Effector memory CD8-positive, alpha-beta T cell (primary cell): Measurements from ENCODE around the gene LMO7.

Source experiments
- ATAC-seq: fragments of 150-1000 bp; cut with Tn5 transposase; replicated peaks from 2 replicates; pipeline ENCODE4 v1.10.0; 2021; ENCODE audit warnings: mild to moderate bottlenecking, moderate library complexity
- DNase-seq, 3 experiments: peaks; one replicate each; pipeline ENCODE4 v3.0.0; 2021
- H3K27ac Mint-ChIP-seq, 2 donors: one replicate each; pipeline ENCODE4 v1.8.0; 2022; ENCODE audit warnings: mild to moderate bottlenecking in 2 of 2, mixed read lengths in 2 of 2, moderate library complexity in 2 of 2
- H3K27me3 Mint-ChIP-seq, 2 donors: one replicate each; pipeline ENCODE4 v1.8.0; 2022; ENCODE audit warnings: mixed read lengths in 2 of 2
- H3K36me3 Mint-ChIP-seq: one replicate; pipeline ENCODE4 v1.8.0; 2022; ENCODE audit warnings: mild to moderate bottlenecking, moderate library complexity, mixed read lengths; ENCODE audit not compliant: insufficient read depth
- H3K4me1 Mint-ChIP-seq, 2 donors: one replicate each; pipeline ENCODE4 v1.8.0; 2022; ENCODE audit warnings: low read depth in 2 of 2, mixed read lengths in 2 of 2
- H3K4me3 Mint-ChIP-seq, 2 donors: one replicate each; pipeline ENCODE4 v1.8.0; 2022; ENCODE audit warnings: mild to moderate bottlenecking in 2 of 2, mixed read lengths in 2 of 2, moderate library complexity in 2 of 2
- H3K9me3 Mint-ChIP-seq, 2 donors: one replicate each; pipeline ENCODE4 v1.8.0; 2022; ENCODE audit warnings: mixed read lengths in 2 of 2

LMO7 gene

DNA sequence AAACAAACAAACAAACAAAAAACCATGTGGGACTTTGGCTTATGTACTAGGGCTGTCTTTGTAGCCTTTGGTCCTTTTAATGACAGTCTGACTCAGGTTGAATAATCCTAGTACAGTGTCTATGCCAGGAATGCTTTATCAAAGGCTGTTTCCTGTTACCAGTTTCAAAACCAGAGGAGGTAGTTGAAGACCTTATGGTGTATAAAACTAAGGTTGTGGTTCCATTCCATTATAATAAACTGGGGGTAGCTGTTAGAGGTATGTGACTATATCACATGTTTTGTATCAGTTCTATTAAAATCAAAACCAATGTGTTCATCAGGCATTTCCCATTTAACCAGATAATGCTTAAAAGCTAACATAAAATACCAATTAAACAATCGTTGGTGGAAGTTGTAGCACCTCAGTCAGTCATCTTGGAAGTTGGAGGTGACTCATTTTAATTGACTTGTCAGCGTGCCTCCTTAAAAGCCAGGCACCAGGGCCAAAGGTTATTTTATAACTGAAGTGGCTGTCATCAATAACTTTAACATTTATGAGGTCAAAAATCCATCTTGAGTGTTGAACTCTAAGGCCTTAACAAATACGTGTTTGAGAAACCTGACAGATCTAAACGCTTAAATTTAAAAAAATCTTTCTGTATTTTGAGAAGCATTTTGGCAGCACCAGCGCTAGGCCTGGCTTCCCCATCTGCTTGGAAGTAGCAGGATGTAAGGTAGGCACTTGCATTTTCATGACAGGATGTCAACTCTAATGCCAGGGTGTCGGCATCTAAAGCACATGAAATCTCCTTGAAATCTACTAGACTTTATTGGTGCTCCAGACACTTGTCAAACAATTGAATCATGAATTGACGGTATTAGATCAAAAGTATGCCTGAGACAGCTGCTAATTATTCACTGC lies 162.5 kb downstream of the LMO7 start:
- Mint-ChIP-seq H3K36me3 (no peaks in the 10 kb centered on the region), H3K4me3 (no peak overlapping the region), H3K27ac (no peak overlapping the region), H3K27me3 (no peaks in the 10 kb centered on the region), H3K4me1 (peaks cover 4 to 6% of the 10 kb centered on the region in 2 donors), H3K9me3 (no peaks in the 10 kb centered on the region)
- ATAC-seq (no peak), DNase-seq (no peak)

DNA sequence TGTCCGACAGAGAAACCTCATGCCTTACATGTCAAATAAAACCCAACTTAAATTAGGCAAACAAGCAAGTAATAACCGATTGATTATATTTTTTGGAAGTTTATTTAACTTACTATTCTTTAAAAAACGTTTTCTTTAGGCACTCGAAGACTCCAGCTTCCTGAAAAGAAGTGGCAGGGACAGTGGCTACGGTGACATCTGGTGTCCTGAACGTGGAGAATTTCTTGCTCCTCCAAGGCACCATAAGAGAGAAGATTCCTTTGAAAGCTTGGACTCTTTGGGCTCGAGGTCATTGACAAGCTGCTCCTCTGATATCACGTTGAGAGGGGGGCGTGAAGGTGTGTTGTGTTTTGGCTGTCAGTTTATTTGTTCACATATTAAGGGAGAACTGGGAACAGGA lies 164.4 kb downstream of the LMO7 start:
- no peaks in the 10 kb centered on the region for H3K27me3 Mint-ChIP-seq
- DNase-seq (no peak), ATAC-seq (no peak)
- H3K4me3 Mint-ChIP-seq = no peak overlapping the region
- no peaks in the 10 kb centered on the region for H3K36me3 Mint-ChIP-seq
- H3K4me1 Mint-ChIP-seq = peaks cover 4 to 6% of the 10 kb centered on the region in 2 donors
- no peak overlapping the region for H3K27ac Mint-ChIP-seq
- H3K9me3 Mint-ChIP-seq = no peaks in the 10 kb centered on the region

DNA sequence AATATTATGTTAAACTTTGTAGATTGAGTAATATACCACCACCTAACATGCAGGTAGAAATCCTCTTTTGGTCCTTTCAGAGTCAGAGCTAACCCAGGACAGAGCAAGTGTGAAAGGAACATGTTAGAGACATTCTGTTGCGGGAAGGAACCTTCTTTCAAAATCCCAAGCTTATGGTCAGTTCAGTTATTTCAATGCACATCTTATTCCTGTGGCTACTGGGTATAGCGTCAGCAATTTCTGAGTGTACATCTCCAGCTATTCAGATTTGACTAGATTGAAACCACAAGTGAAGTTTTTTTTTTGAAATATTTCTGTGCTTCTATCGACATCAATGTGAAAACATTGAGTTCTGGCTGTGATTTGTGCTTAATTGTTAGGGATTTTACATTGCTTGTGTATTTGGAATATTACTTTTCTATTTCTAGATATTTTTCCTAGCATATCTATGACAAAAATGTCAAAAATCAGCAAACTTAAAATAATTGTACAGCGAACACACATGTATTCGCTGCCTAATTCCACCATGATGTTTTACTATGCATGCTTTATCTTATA lies 165.3 kb downstream of the LMO7 start:
- DNase-seq (no peak), ATAC-seq (no peak)
- Mint-ChIP-seq H3K27ac (no peak overlapping the region), H3K36me3 (no peaks in the 10 kb centered on the region), H3K4me1 (peaks cover 4 to 6% of the 10 kb centered on the region in 2 donors), H3K4me3 (no peak overlapping the region), H3K9me3 (no peaks in the 10 kb centered on the region), H3K27me3 (no peaks in the 10 kb centered on the region)

DNA sequence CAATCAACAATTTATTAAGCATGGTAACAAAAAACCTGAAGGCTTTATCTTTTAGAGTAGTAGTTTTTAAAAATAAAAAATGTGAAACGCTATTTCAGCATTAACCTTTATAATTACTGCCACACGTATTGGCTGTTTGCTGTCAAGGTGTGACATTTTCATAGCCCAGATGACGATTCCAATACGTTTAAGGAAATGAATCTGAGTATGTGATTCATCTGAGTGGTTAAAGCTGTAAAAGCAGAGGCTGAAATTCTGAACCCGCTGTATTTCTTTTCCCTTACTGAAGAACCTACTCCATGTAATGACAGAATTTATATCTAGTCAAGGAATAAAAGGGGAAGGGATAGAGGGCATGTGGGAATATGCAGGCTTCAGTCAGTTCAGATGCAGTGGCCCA lies 166.0 kb downstream of the LMO7 start:
- no peak overlapping the region for H3K4me3 Mint-ChIP-seq
- ATAC-seq (no peak), DNase-seq (no peak)
- no peak overlapping the region for H3K27ac Mint-ChIP-seq
- H3K9me3 Mint-ChIP-seq = no peaks in the 10 kb centered on the region
- no peaks in the 10 kb centered on the region for H3K36me3 Mint-ChIP-seq
- no peaks in the 10 kb centered on the region for H3K27me3 Mint-ChIP-seq
- peaks cover 4 to 6% of the 10 kb centered on the region in 2 donors for H3K4me1 Mint-ChIP-seq

DNA sequence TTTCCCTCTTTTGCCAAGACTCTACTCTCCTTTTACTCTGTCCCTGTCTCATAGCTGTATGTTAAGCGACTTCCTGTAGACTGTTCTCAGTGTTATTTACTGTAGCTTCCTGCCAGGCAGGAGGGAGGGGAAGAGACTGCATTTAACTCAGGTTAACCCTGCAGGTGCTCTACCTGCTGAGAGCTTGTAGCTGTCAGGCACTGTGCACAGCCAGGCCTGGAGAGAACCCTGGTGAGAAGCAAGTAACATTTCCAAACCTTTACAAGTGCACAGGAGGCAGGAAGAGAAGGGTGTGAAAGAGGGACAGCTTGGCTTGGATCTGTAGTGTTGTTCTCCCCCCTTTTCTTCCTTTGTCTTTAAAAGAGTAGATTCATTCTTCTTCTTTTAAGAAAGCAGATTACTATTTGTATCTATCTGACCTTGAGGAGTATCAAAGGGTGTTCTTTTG lies 167.1 kb downstream of the LMO7 start:
- H3K4me1 Mint-ChIP-seq = peaks cover 4 to 6% of the 10 kb centered on the region in 2 donors
- H3K27me3 Mint-ChIP-seq = no peaks in the 10 kb centered on the region
- peak overlapping the region in 1 of 2 donors; percentile 2 for H3K4me3 Mint-ChIP-seq
- ATAC-seq (peak; percentile 68), DNase-seq (no peak)
- peak overlapping the region; percentile 6 to 9 for H3K27ac Mint-ChIP-seq
- no peaks in the 10 kb centered on the region for H3K9me3 Mint-ChIP-seq
- H3K36me3 Mint-ChIP-seq = no peaks in the 10 kb centered on the region

DNA sequence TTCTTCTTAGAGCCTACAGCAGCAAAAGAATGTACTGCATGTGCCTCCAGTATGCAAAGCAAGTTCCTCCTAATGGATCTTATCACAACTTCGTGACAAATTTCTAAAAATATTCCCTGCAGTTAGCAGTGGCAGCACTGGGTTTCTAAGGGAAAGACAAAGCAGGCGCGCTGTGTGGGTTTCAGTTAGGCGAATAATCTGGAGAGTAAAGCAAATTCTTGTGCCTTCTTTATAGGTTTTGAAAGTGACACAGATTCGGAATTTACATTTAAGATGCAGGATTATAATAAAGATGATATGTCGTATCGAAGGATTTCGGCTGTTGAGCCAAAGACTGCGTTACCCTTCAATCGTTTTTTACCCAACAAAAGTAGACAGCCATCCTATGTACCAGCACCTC lies 167.9 kb downstream of the LMO7 start:
- ATAC-seq (no peak), DNase-seq (no peak)
- H3K4me1 Mint-ChIP-seq = peaks cover 4 to 6% of the 10 kb centered on the region in 2 donors
- H3K4me3 Mint-ChIP-seq = no peak overlapping the region
- H3K9me3 Mint-ChIP-seq = no peaks in the 10 kb centered on the region
- no peaks in the 10 kb centered on the region for H3K36me3 Mint-ChIP-seq
- no peak overlapping the region for H3K27ac Mint-ChIP-seq
- no peaks in the 10 kb centered on the region for H3K27me3 Mint-ChIP-seq

DNA sequence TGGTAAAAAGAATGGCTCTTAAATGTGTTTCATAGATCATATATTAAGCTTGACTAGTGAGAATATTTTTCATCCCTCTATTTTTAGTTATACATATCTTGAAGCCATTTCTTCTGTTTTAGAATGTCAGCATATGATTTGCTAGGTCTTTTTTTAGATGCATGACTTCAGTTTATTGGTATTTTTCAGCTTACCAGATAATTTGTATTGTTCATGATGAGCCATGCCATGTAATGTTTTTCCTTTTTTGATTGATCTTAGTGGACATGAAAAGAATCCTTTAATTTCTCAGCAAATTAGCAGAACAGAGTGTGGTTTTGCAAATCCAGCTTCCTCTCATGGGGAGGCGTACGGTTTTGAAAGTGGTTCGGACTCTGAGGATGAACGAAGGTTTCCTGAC lies 168.5 kb downstream of the LMO7 start:
- ATAC-seq (no peak), DNase-seq (no peak)
- no peak overlapping the region for H3K27ac Mint-ChIP-seq
- H3K27me3 Mint-ChIP-seq = no peaks in the 10 kb centered on the region
- peaks cover 4 to 6% of the 10 kb centered on the region in 2 donors for H3K4me1 Mint-ChIP-seq
- no peak overlapping the region for H3K4me3 Mint-ChIP-seq
- H3K36me3 Mint-ChIP-seq = no peaks in the 10 kb centered on the region
- H3K9me3 Mint-ChIP-seq = no peaks in the 10 kb centered on the region

DNA sequence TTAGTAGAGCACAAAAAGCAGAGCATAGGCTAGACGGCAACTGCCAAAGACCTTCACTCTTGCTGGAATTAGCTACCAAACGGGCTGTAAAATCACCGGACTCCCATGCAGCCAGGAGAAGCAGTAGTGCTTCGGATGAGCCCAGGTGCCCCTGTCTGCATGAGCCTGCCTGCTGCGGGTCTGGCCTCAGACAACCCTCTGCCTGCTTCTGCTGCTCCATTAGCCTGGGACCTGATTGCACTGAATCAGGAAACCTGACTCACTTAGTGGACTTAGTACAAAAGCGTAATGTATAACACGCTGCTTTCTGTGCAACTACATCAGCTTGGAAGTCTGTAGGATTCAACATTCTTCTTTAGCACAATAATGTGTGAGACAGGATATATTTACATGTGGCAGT lies 170.0 kb downstream of the LMO7 start:
- ATAC-seq (no peak), DNase-seq (no peak)
- Mint-ChIP-seq H3K4me1 (peaks cover 4 to 6% of the 10 kb centered on the region in 2 donors), H3K27ac (peak overlapping the region in 1 of 2 donors; percentile 59), H3K36me3 (no peaks in the 10 kb centered on the region), H3K9me3 (no peaks in the 10 kb centered on the region), H3K27me3 (no peaks in the 10 kb centered on the region), H3K4me3 (no peak overlapping the region)

DNA sequence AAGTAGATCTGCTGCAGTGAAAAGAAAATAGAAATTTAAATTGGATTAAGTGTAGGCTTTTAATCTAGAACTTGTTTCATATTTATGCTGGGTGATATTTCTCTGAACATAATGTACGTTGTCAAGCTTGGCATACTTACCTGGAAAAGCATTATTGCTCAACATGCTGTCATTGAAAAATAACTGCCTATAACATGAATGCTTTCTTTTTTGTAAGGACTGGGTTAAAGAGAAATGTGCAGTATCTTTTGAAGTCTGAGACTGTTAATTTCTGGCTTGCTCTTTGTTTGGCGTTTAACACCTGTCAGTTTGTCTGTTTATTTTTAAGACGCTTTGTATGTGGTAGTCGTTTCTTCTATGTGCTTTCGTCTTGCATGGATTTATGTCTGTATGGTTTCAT lies 175.2 kb downstream of the LMO7 start:
- H3K4me3 Mint-ChIP-seq = no peak overlapping the region
- H3K9me3 Mint-ChIP-seq = no peaks in the 10 kb centered on the region
- H3K27me3 Mint-ChIP-seq = no peaks in the 10 kb centered on the region
- ATAC-seq = no peak
- H3K4me1 Mint-ChIP-seq = no peaks in the 10 kb centered on the region
- DNase-seq = no peak
- H3K36me3 Mint-ChIP-seq = no peaks in the 10 kb centered on the region
- no peak overlapping the region for H3K27ac Mint-ChIP-seq

DNA sequence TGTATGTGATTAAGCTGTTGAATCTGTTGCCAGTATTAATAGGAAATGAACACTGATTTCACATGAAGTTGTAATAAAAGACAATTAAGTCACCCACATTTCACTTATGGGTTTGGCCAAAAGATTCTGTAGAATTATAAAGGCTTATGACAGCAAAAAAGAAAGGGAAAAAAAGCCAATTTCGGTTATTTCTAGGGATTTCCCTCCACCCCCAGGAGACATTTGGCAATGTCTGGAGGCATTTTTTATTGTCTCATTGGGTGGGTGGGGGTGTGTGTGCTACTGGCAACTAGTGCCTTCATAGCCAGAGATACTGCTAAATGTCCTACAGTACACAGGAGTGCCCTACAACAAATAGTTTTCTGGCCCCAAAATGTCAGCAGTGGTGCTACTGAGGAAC lies 175.7 kb downstream of the LMO7 start:
- Mint-ChIP-seq H3K36me3 (no peaks in the 10 kb centered on the region), H3K27me3 (no peaks in the 10 kb centered on the region), H3K4me3 (no peak overlapping the region), H3K9me3 (no peaks in the 10 kb centered on the region), H3K27ac (no peak overlapping the region), H3K4me1 (no peaks in the 10 kb centered on the region)
- no peak for DNase-seq
- no peak for ATAC-seq

DNA sequence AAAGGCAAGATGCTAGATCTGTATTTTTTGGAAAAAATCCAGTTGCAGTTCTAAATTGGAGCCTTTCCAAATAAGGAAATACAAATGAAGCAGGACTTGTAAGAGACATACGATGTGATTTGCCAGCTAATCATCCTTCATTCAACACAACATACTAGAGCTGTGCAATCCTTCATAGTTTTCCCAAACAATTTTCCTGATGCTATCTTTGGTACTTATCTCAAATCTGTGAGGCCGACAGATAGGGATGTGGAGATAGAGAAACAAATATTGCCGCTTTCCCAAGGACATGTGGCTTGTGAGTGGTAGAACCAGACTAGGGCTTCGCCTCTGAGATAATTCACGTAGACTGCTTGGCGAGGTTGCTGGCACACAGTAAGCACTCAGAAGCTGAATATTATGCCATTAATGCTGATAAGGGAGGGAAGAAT lies 176.6 kb downstream of the LMO7 start:
- no peak overlapping the region for H3K27ac Mint-ChIP-seq
- no peak for DNase-seq

DNA sequence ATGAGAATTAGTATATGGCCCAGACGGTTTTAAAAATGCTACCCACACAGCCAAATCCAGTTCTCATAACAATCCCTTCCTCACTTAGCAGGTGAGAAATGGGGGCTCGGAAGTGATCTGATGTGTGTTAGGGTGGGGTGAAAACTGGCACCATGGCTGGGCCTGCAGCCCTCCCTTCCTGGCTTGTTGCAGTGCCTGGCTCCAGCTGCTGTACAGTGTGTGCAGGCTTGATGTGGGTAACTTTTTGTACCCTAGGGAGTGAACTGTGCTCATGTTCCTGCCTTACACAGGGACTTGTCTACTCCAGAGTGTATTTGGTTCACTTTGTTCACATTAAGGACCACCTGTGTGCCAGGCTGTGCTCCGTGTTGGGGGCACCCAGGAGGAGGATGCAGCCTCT lies 177.2 kb downstream of the LMO7 start:
- Mint-ChIP-seq H3K4me3 (no peak overlapping the region), H3K9me3 (no peaks in the 10 kb centered on the region), H3K27me3 (no peaks in the 10 kb centered on the region), H3K4me1 (no peaks in the 10 kb centered on the region), H3K36me3 (no peaks in the 10 kb centered on the region), H3K27ac (no peak overlapping the region)
- no peak for DNase-seq
- no peak for ATAC-seq

More for the DNA sequence above, 176.6 kb downstream of the LMO7 start:
- no peak for ATAC-seq
- no peaks in the 10 kb centered on the region for H3K27me3 Mint-ChIP-seq
- H3K9me3 Mint-ChIP-seq = no peaks in the 10 kb centered on the region
- no peaks in the 10 kb centered on the region for H3K4me1 Mint-ChIP-seq
- H3K36me3 Mint-ChIP-seq = no peaks in the 10 kb centered on the region
- no peak overlapping the region for H3K4me3 Mint-ChIP-seq

DNA sequence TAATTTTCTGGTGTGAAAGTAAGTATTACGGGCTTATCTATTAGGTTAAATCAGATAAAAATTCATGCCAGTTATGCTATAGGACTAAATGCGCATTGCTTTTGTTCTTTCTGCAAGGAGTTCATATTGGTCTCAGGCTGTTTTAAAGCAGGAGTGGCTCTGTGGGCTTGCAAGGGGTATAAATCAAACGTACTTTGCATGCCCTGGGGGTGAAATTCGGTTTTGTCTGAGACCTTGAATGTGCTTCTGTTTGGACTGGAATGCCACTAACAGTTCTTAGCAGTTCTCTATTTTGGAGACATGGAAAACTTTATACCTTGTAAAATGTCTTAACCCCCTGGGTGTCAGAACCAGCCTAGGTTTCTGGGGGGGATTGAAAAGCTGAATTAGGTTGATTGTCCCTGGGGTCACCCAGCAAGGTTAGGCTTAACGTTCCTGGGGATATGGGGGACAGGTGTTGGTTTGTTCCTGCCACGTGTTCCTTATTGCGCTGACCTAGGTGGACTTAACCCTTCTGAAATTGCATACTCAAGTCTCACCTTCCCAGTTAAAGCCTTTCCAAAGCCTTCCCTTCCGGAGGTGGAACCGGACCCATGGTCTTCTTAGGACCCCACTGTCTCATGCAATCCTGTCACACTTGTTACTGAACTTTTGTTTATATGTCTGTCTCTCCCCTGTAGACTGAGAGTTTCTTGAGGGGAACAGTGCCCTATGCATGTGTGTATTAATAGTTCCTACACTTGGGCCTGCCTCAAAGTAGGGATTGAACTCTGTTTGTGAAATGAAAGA lies 182.2 kb downstream of the LMO7 start:
- H3K4me3 Mint-ChIP-seq = no peak overlapping the region
- H3K9me3 Mint-ChIP-seq = no peaks in the 10 kb centered on the region
- no peak for DNase-seq
- no peaks in the 10 kb centered on the region for H3K27me3 Mint-ChIP-seq
- H3K36me3 Mint-ChIP-seq = no peaks in the 10 kb centered on the region
- no peak overlapping the region for H3K27ac Mint-ChIP-seq
- no peak for ATAC-seq
- H3K4me1 Mint-ChIP-seq = no peaks in the 10 kb centered on the region

DNA sequence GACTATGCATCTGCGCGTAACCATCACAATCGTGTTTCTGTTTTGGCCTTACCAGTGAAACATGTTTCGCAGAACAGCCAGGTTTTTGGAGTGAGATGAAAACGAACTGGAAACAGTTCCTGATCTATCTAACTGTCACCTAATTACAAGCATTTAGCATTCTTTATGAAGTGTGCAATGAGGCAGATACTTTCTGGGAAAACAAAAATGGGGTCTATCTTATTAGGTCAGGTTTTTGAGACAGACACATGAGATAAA lies 182.8 kb downstream of the LMO7 start:
- H3K27ac Mint-ChIP-seq = no peak overlapping the region
- no peaks in the 10 kb centered on the region for H3K27me3 Mint-ChIP-seq
- H3K36me3 Mint-ChIP-seq = no peaks in the 10 kb centered on the region
- no peaks in the 10 kb centered on the region for H3K9me3 Mint-ChIP-seq
- H3K4me3 Mint-ChIP-seq = no peak overlapping the region
- DNase-seq = no peak
- no peak for ATAC-seq
- H3K4me1 Mint-ChIP-seq = no peaks in the 10 kb centered on the region
